ENCODE measurements around the gene INPP5A.
A peak's percentile ranks its signal among the peaks of the same experiment; 100 is the strongest.
"Not testable (repeated sequence)": the region's sequence is repeated elsewhere in the genome, so short reads cannot be mapped to it uniquely, and the experiment has no call there.

INPP5A gene

DNA sequence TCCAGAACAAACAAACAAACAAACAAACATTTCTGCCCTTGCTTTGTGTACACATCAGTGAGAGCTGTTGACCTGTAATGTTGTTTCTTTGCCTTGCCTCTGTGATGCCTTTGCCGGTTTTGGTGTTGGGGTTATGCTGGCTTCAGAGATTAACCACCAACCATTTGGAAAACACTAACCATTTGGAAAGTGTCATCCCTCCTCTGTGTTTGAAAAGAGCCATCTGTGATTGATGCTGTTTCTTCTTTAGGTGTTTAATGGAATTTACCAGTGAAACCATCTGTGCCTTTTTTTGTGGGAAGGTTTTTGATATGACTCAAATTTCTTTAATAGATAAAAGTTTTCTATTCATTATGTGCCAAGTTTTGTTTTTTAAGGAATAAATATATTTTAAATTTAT lies 46.5 kb downstream of the INPP5A start:
- no peak for DNase-seq

DNA sequence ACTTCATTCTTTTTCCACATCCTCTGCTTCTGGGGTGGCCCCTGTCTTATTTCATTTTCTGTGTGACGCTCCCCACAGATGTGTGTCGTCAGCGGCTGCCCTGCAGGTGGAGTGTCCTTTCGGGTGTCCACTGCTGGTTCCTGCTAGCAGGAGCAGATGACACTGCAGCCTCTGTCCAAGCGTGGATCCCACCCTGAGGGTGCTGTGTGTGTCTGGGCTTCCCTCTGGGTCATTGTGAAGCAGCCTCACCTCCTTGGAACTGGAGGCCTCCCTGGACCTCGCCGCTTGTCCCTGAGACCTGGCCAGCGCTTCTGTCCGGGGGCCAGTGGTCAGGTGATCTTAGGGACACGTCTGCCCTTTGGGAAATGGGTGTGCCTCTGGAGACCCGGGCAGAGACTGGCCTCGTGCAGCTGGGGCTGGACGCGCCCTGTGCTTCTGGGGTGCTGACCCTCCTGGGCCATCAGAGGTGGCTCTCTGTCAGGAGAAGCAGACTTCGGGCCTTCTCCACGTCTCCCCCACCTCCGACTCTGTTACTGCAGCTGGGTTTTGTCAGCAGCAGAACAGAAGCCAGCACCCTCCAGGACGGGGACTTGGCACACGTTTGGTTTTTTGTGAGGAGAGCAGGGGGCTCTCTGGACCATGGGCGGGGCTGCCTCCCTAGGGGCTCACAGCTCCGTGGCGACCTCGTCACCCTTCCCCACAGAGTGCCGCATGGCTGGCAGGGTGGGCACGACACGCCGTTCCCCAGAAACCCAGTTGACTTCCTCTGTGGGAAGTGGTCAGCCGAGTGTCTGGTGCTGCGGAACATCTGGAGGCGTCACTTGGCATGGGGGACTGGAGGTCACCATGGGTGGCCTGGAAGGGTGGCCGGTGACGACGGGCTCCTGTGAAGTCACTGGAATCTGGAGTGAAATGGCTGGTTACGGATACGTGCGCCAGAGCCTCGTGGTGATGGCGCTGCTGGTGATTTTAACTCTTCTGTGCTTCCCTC lies 48.4 kb downstream of the INPP5A start:
- DNase-seq = no peak

DNA sequence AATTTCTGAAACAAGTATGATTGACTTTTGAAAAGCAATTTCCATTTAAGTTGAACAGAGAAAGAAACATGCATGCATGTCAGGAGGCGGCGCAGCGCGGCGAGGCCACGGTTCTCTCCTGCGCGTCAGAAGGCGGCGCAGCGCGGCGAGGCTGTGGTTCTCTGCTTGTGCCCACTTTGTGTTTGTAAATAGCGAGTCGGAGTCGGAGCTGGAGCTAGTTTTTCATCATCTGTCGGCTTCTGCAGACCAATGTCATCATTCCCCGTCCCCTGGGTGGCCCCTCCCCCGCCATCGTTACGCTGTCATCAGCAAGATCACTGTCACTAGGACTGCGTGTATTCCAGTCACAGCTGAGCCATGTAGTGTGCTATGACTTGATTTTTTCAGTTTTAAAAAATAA lies 49.2 kb downstream of the INPP5A start:
- no peak for DNase-seq

DNA sequence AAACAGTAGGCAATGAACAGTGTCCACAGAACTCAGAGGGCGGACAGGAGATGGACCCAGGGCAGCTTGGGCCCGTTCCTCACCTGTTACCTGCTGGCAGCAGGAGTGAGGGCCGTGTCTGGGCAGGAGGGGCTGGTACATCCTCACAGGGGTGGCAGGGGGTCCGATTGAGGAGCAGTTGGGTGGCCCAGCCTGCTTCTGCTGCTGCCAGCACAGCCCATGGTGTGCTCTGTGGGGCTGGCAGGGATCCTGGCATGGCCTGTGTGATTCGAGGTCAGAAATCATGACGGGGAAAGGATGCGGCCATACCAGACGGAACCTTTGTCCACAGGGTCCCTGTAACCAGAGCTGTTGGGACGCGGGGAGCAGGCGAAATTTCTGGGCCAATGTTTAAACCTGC lies 49.6 kb downstream of the INPP5A start:
- DNase-seq = no peak

DNA sequence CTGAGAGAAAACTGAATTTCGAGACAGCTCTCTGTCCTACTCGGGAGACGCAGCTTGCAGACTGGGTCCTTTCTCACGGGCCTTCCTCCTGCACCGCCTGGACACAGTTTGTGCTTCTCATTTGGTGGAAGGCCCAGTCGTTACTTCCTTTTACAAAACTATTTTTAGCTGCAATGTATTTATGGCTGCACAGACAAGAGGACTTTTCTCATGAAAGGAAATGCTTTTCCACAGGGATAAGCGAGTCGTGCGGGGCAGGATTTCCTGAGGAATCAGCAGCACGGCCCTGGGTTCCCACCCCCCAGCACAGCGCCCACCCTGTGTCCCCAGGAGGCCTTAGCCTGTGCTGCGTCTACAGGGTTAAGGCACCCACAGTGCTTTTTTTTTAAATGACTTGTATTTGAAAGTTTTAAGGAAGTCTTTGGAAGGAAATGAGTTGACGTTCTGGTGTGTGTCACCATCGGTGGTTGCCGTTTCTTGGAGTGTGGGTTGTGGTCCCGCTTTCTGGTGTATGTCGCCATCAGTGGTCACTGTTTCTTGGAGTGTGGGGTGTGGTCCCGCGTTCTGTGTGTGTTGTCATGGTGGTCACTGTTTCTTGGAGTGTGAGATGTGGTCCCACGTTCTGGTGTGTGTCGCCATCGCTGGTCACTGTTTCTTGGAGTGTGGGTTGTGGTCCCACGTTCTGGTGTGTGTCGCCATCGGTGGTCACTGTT lies 50.9 kb downstream of the INPP5A start:
- DNase-seq = peak; percentile 79

DNA sequence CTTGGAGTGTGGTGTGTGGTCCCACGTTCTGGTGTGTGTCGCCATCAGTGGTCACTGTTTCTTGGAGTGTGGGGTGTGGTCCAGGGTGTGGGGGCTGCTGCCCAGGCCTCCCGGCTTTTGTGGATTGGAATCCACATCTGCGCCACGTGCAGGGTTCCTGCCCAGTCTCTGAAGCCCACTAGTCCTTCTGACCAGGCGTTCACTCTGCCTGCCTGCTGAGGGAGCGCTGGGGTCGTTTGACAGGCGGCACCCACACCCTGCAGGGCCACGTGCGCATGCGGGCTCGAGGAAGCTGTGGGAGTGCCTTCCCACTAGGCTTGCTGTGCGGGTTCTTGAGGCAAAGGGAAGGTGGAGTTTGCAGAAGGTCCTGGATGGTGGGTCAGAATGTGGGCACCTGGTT lies 51.4 kb downstream of the INPP5A start:
- no peak for DNase-seq

DNA sequence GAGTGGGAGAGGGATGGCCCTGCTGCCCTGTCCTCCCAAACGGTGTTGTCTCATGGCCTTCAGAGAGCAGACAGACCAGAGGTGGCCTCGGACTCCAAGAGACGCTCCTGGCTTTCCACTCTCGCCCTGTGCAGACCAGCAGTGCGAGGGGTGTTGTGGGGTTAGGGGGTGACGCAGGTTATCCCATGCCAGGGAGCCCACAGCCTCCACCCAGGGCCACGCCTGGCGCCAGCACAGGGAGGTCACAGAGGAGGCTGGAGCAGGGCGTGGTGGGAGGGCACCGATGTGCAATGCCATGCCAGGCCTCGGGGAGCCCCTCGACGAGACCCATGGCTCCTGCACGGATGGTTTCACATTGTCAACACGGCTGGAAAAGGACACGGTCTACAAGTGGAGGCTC lies 52.1 kb downstream of the INPP5A start:
- no peak for DNase-seq

DNA sequence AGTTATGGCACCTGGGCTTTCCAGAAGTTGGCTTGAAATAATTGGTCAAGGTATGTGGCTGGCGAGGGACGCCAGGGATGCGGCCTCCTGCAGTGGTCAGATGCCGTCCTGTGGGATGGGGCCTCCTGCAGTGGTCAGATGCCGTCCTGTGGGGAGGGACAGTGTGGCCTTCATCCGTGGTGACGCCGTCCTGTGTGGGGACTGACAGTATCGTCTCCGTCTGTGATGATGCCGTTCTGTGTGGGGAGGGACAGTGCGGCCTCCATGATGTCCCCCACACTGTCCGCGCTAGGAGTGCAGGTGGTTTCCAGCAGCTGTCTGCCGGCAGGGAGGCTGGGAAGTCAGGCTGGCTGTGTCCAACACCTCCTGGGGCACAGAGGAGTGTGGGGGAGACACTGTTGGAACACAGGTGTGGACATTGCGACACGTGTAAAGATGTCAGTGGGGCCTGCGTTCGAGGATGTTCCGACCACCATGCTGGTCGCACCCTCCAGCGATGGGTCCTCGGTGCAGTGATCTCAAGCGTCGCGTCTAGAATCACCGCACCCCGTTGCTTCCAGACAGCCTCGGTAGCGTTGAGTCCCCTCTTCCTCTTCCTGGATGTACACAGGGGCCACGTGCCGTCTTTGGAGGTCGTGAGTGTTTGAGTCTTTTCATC lies 52.6 kb downstream of the INPP5A start:
- DNase-seq = no peak

DNA sequence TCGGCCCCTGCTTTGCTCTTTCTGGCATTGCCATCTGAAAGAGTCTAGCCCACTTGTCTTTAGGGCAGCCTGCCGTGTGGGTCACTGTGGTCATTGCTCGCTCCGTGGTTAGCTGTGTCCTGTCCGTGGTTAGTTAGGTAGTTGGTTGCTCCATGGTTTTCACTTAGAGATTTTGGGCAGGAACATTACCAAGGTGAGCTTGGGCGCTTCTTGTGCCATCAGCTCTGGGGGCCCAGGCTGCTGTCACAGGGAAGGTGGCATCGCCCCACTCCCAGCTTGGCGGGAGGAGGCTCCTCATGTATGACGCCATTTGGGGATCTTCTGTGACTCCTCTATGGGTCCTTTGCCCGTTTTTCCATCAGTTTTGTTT lies 53.1 kb downstream of the INPP5A start:
- no peak for DNase-seq

DNA sequence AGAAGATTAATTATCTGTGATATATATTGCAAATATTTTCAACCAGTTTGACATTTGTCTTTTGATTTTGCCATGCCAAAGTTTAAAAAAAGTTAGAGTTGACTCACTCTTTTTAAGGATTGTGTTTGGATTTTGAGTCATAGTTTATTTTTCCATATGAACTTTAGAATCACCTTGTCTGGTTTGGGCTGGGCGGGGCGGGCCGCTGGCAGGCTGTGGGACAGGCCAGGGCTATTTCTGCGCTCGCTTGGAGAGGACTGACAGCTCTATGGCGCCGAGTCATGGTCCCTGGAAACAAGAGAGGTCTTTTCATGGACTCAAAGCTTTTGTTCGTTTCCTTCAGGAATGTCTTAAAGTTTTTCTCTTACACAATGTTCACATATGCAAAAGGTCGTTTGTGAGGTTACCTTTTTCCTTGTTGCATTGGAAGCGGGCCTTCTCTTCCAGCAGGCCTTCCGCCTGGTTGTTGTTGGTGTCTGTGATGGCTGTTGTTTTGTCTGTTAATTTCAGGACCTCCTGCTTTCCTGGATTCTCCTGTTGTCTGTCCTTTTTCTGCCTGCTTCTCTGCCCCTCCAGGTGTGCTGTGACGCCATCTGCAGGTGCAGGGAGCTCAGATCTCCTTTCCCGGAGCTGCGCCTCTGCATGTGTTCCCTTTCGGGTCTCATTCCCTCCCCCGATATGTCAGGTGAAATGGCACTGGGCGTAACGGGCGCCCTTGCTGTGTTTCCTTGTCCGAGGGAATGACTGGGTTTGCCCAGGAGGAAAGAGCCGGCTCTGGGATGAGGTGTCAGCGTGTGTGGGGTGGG lies 53.8 kb downstream of the INPP5A start:
- DNase-seq = no peak

DNA sequence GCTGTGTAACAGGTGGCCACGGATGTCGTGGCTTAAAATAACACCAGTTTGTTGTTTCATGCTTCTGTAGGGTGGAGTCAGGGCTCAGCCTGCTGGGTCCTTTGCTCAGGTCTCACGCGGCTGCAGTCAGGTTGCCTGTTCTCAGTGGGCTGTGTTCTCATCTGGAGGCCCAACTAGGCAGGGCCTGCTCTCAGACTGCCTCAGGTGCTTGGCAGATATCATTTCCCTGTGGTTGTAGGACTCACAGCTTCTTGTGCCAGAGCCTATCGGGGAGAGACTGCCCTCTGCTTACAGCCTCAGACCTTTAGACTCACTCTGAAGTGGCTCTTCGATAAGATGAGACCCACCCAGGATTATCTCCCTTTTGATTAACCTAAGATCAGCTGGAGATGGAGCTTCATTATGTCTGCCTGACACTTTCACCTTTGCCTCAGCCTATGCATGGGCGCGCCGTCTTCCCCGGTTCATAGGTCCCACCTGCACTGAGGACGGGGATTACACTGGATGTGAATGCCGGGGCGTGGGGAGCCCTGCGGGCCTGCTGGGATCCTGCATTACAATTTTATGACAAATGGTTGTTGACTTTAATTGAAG lies 55.3 kb downstream of the INPP5A start:
- DNase-seq = no peak

DNA sequence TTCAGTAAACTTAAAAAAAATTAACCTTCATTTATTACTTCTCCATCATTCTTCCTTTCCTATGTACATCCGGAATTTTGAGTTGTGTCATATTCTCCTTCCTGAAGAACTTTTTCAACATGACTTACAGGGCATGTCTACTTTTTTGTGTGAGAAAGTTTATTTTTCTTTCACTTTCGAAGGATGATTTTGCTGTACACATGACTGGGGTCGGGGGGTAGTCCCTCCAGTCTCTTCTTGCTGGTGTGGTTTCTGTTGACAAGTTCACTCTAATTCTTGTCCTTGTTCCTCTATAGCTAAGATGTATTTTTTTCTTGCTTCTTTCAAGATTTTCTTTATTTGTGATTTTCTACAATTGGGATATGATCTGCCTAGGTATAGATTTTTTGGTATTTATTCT lies 55.8 kb downstream of the INPP5A start:
- DNase-seq = no peak

DNA sequence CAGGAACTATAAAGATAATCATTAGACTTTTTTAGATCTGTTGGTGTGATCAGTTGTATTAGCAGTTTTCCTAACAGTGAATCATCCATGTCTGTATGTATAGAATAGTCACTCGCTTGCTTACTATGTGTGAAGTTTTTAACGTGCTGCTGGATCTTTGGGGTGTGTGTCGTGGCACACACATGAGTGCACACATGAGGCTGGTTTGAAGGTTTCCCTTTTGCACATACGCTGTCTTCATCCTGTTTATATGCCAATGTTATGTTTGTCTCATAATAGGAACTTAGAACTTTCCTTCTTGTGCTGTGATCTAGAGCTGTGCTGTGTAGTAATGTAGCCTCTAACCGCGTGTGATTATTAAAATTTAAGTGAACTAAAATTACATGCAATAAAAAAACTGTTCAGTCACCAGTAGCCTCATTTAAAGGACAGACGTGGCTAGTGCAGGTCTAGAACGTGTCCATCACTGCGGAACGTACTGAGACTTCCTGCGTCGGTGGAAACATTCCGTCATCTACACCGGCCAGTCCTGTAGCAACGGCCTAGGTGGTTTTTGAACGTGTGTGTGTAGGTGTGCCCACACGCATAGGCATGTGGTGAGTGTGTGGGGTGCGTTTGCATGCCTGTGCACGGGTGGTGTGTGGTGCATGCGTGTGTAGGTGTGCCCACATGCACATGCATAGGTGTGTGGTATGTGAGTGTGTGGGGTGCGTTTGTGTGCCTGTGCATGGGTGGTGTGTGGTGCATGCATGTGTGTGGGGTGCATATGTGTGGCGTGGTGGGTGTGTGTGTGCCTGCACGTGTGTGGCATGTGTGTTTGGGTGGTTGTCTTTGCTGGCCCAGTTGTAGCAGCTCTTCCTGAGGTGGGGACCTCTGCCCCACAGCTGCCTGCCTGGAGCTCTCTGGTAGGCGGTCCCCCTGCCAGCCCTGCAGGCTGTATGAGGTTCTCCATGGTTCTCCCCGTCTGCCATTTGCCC lies 56.6 kb downstream of the INPP5A start:
- DNase-seq = no peak

DNA sequence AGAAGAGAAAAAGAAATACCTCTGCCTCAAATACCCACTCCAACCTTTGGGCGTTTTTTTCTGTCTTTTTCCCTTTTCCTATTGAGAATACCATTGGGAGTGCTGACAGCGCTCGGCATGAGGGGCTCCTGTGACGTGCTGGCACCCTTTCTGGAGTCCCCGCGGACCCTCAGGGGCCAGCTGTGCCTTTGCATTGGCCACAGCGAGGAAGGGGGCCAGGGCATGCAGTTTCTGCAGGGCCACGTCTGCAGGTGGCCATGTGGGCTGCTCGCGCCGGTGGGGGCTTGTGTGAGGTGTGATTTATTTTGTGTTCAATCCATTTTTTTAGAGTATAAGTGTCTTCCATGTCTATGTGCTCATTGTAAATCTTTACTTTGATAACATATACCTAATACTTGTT lies 57.4 kb downstream of the INPP5A start:
- no peak for DNase-seq

DNA sequence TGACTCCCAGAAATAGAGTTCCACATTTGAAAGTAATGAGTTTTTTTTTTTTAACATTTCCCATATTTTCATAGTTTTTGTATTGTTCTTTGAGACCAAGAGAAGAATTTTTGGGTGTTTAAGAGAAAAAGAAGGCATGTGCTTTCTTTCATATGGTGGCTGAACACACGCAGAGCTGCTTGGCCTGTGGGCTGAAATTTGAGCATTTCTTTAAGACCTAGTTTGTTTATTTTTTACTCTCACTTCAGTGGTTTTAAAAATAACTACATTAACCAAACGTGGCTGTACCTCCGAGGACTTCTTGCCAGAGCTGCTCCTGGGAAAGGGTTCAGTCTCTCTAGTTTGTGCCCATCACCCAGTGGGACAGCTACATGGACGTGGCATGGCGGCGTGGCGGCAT lies 58.3 kb downstream of the INPP5A start:
- no peak for DNase-seq

DNA sequence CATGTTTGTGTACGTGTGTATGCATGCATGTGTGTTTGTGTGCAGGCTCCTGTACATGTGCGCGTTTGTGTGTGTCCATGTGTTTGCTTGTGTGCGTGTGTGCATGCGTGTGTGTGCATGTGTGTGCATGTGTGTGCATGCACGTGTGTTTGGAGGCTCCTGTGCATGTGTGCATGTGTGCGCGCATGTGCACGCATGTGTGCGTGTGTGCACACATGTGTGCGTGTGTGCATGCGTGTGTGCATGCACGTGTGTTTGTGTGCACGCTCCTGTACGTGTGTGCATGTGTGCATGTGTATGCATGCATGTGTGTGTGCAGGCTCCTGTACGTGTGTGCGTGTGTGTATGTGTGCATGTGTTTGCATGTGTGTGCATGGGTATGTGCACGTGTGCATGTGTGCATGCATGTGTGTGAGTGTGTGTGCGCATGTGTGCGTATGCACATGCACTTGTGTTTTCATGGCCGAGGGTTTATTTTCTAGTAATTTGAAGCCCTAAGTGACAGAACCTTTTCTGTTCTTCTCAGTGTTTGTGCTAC lies 59.2 kb downstream of the INPP5A start:
- DNase-seq = no peak

DNA sequence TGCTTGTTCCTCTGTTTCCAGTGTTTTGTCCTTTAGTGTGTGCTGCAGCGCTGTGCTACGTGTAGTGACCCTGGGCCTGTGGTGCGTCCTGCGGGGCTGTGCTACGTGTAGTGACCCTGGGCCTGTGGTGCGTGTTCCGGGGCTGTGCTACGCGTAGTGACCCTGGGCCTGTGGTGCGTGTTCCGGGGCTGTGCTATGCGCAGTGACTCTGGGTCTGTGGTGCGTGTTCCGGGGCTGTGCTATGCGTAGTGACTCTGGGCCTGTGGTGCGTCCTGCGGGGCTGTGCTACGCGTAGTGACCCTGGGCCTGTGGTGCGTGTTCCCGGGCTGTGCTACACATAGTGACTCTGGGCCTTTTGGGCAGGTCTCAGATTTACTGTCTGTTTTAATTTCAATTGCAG lies 60.1 kb downstream of the INPP5A start:
- DNase-seq = no peak

DNA sequence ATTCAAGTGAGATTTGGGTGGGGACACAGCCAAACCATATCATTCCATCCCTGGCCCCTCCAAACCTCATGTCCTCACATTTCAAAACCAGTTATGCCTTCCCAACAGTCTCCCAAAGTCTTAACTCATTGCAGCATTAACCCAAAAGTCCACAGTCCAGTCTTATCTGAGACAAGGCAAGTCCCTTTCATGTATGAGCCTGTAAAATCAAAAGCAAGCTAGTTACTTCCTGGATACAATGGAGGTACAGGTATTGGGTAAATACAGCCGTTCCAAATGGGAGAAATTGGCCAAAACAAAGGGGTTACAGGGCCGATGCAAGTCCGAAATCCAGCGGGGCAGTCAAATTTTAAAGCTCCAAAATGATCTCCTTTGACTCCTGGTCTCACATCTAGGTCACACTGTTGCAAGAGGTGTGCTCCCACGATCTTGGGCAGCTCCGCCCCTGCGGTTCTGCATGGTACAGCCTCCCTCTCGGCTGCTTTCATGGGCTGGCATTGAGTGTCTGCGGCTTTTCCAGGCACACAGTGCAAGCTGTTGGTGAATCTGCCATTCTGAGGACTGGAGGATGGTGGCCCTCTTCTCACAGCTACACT lies 61.5 kb downstream of the INPP5A start:
- not testable (repeated sequence) for DNase-seq

DNA sequence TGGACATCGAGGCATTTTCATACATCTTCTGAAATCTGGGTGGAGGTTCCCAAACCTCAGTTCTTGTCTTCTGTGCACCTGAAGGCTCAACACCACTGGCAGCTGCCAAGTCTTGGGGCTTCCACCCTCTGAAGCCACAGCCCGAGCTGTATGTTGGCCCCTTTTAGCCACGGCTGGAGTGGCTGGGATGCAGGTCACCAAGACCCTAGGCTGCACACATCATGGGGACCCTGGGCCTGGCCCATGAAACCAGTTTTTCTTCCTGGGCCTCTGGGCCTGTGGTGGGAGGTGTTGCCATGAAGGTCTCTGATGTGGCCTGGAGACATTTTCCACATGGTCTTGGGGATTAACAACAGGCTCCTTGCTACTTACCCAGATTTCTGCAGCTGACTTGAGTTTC lies 62.1 kb downstream of the INPP5A start:
- DNase-seq = no peak

DNA sequence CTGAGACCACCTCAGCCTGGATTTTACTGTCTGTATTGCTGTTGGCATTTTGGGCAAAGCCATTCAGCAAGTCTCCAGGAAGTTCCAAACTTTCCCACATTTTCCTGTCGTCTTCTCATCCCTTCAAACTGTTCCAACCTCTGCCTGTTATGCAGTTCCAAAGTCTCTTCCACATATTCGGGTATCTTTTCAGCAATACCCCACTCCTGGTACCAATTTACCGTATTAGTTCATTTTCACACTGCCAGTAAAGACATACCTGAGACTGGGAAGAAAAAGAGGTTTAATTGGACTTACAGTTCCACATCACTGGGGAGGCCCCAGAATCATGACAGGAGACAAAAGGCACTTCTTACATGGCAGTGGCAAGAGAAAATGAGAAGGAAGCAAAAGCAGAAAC lies 62.8 kb downstream of the INPP5A start:
- DNase-seq = no peak

DNA sequence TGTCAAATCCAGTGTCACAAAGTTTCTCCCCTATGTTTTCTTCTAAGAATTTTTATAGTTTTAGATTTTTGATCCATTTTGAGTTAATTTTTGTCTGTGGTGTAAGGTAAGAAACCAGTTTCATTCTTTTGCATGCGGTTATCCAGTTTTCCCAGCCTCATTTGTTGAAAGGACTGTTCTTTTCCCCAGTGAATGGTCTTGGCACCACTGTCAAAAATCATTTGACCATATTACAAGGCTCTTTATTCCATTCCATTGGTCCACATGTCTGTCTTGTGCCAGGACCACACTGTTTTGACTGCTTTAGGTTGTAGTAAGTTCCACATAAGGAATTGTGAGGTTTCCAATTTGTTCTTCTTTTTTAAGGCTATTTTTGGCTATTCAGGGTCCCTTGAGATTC lies 64.0 kb downstream of the INPP5A start:
- no peak for DNase-seq
